HepG2 (cell line): ENCODE results near the gene NSMF. TPM values are rescaled to one million over a fixed set of nuclear protein-coding genes. Genes with fewer than 3 reads are reported as not detected.

Source experiments
- AKAP8 ChIP-seq: sonication (generic); formaldehyde crosslinking; IDR thresholded peaks from 2 replicates; pipeline ENCODE4 v1.5.1; 2020; ENCODE audit warnings: mild to moderate bottlenecking, missing genetic modification reagents
- BORCS8-MEF2B ChIP-seq: sonication (generic); formaldehyde crosslinking; IDR thresholded peaks from 2 replicates; pipeline ENCODE4 v1.8.0; 2022; ENCODE audit warnings: mild to moderate bottlenecking, missing genetic modification reagents
- EED ChIP-seq: sonication (generic); formaldehyde crosslinking; IDR thresholded peaks from 2 replicates; pipeline ENCODE4 v1.5.0; 2020; ENCODE audit warnings: mild to moderate bottlenecking, missing genetic modification reagents
- FOXP4 ChIP-seq: sonication (generic); formaldehyde crosslinking; IDR thresholded peaks from 2 replicates; pipeline ENCODE4 v1.4.0; 2020; ENCODE audit warnings: missing genetic modification reagents
- KDM1A ChIP-seq: IDR thresholded peaks from 2 replicates; pipeline ENCODE4 v1.6.1; 2016; ENCODE audit warnings: missing compliant biosample characterization
- MYC ChIP-seq: sonication (generic); formaldehyde crosslinking; IDR thresholded peaks from 2 replicates; pipeline ENCODE4 v1.9.0; 2021; ENCODE audit warnings: missing genetic modification reagents, borderline replicate concordance
- RAD21 ChIP-seq: fragments of 450-650 bp; formaldehyde crosslinking; IDR thresholded peaks from 2 replicates; pipeline ENCODE4 v1.5.0; 2020; ENCODE audit warnings: mild to moderate bottlenecking
- ZBTB33 ChIP-seq: sonication (generic); formaldehyde crosslinking; IDR thresholded peaks from 2 replicates; pipeline ENCODE4 v1.4.0; 2020; ENCODE audit warnings: missing genetic modification reagents
- ZFYVE20 ChIP-seq: sonication (generic); formaldehyde crosslinking; IDR thresholded peaks from 2 replicates; pipeline ENCODE4 v1.8.0; 2023; ENCODE audit warnings: low read depth, mild to moderate bottlenecking, moderate library complexity, missing genetic modification reagents, borderline replicate concordance
- ZKSCAN8 ChIP-seq: IDR thresholded peaks from 2 replicates; pipeline ENCODE4 v1.6.1; 2016; ENCODE audit warnings: borderline replicate concordance, missing genetic modification reagents, missing compliant biosample characterization
- ZNF280D ChIP-seq: sonication (generic); formaldehyde crosslinking; IDR thresholded peaks from 2 replicates; pipeline ENCODE4 v1.5.1; 2020; ENCODE audit warnings: mild to moderate bottlenecking, missing genetic modification reagents
- ZNF431 ChIP-seq: sonication (generic); formaldehyde crosslinking; IDR thresholded peaks from 2 replicates; pipeline ENCODE4 v1.9.0; 2022; ENCODE audit warnings: missing genetic modification reagents, low read depth, mild to moderate bottlenecking, borderline replicate concordance
- ZNF609 ChIP-seq: sonication (generic); formaldehyde crosslinking; IDR thresholded peaks from 2 replicates; pipeline ENCODE4 v1.4.0; 2020; ENCODE audit warnings: mild to moderate bottlenecking, missing genetic modification reagents, borderline replicate concordance
- ZNF660 ChIP-seq: sonication (generic); formaldehyde crosslinking; IDR thresholded peaks from 2 replicates; pipeline ENCODE4 v1.5.1; 2020; ENCODE audit warnings: mild to moderate bottlenecking, low read depth, missing genetic modification reagents, borderline replicate concordance
- ZNF772 ChIP-seq: sonication (generic); formaldehyde crosslinking; IDR thresholded peaks from 2 replicates; pipeline ENCODE4 v1.5.0; 2020; ENCODE audit warnings: mild to moderate bottlenecking, missing genetic modification reagents
- ZNF839 ChIP-seq: sonication (generic); formaldehyde crosslinking; IDR thresholded peaks from 2 replicates; pipeline ENCODE4 v1.4.0; 2020; ENCODE audit warnings: missing genetic modification reagents, mild to moderate bottlenecking, borderline replicate concordance
- polyA plus RNA-seq, 8 experiments: library from polyadenylated mRNA; depleted of rRNA in 3 of 8; stranded (reverse) in 7 of 8; unstranded in 1 of 8; fragments of >200 nt; fragmentation: Illumina TruSeq in 4 of 8; extraction: Trizol in 4 of 8; gene quantifications; 2 replicates each; pipeline versions ENCODE4 v1.2.1 to v1.2.3, GENCODE V29; 2011 to 2016; ENCODE audit warnings: low read depth in 4 of 8, missing spikeins in 1 of 8, mixed read lengths in 1 of 8; ENCODE audit not compliant: insufficient read depth in 1 of 8
- total RNA-seq, 5 experiments: library from RNA; depleted of rRNA; stranded (reverse); fragments of >200 nt; fragmentation: Illumina TruSeq; extraction: Trizol; gene quantifications; 2 replicates each; pipeline ENCODE4 v1.2.3, GENCODE V29; 2016; ENCODE audit warnings: low read depth in 1 of 5

Gene NSMF
- total and polyA plus RNA-seq, 2 of the 13 experiments (the other 11 are each of a cell fraction or from before 2014, with no cell fraction given), result 44.3 to 183 TPM

- TF ChIP-seq ZNF660 (CRISPR knock-in tag), result no peak
- no peak for TF ChIP-seq FOXP4 (CRISPR knock-in tag)
- no peak for TF ChIP-seq MYC (CRISPR knock-in tag)
- peak; percentile 47; the same call in 1 of the 2 replicates for TF ChIP-seq ZNF772 (CRISPR knock-in tag)
- TF ChIP-seq ZNF431, result no peak
- no peak for TF ChIP-seq AKAP8
- TF ChIP-seq ZNF609, result no peak
- TF ChIP-seq BORCS8-MEF2B (CRISPR knock-in tag), result no peak
- no peak for TF ChIP-seq KDM1A (CRISPR knock-in tag)
- no peak for TF ChIP-seq EED (CRISPR knock-in tag)
- TF ChIP-seq ZKSCAN8, result no peak
- no peak for TF ChIP-seq ZNF839 (CRISPR knock-in tag)
- TF ChIP-seq ZBTB33 (CRISPR knock-in tag), result peak; percentile 29; the same call in 1 of the 2 replicates
- no peak for TF ChIP-seq RAD21 (CRISPR knock-in tag)
- TF ChIP-seq ZNF280D, result no peak
- no peak for TF ChIP-seq ZFYVE20 (CRISPR knock-in tag)
These were observed 20.1 kb upstream of the NSMF start (continued) for GRCh38 chr9:137478962-137479861.
